Endothelial cell of umbilical vein (primary cell): ENCODE results near the gene ACTL7A. TPM values are rescaled to one million over a fixed set of nuclear protein-coding genes. Genes with fewer than 3 reads are reported as not detected.

Experiments
- BruUV-seq: library from RNA; stranded (reverse); fragments of 400-500 nt; replicated peaks from 2 replicates; lab custom pipeline; 2021; lab: Mats Ljungman, UMichigan
- CTCF ChIA-PET: fragments of 300-600, 350-600 bp; sonication (Branson Sonifier 250); formaldehyde crosslinking; loops from one replicate; lab custom pipeline; 2021; ENCODE audit warnings: antibody characterized with exemption, inconsistent platforms; lab: Charles Lee
- POLR2A ChIA-PET: fragments of 300-600, 350-600 bp; sonication (Branson Sonifier 250); formaldehyde crosslinking; loops from one replicate; lab custom pipeline; 2021; ENCODE audit warnings: antibody characterized with exemption, inconsistent platforms; lab: Charles Lee
- DNase-seq: peaks from one replicate; pipeline ENCODE4 v3.0.0-alpha.2; 2011; ENCODE audit warnings: low read depth, low spot score
- FAIRE-seq: peaks from 2 replicates; lab custom pipeline; 2011; peaks lifted over from hg19 to GRCh38; lab: Jason Lieb, UNC
- H2AFZ ChIP-seq: 2 replicates; pipeline ENCODE4 v1.6.0; 2012; ENCODE audit warnings: low read depth, low read length, control low read depth, inconsistent platforms
- H3K27ac ChIP-seq: 2 replicates; pipeline ENCODE4 v1.5.1; 2011; ENCODE audit warnings: low read depth, mild to moderate bottlenecking, control low read depth, low read length, moderate library complexity; ENCODE audit not compliant: insufficient read depth
- H3K27me3 ChIP-seq, 2 experiments: 2 replicates each; pipeline versions ENCODE4 v1.6.0 to v1.6.1; 2011; ENCODE audit warnings: low read length in 2 of 2, mixed read lengths in 1 of 2; ENCODE audit not compliant: control insufficient read depth in 2 of 2, insufficient read depth in 2 of 2
- H3K36me3 ChIP-seq, 2 experiments: 2 replicates in 1 of 2; 3 replicates in 1 of 2; pipeline ENCODE4 v1.5.1; 2011; ENCODE audit warnings: low read length in 2 of 2, mild to moderate bottlenecking in 1 of 2, moderate library complexity in 1 of 2; ENCODE audit not compliant: control insufficient read depth in 2 of 2, insufficient read depth in 2 of 2; ENCODE audit errors: extremely low read depth in 1 of 2
- H3K4me1 ChIP-seq: 3 replicates; pipeline ENCODE4 v1.5.1; 2011; ENCODE audit warnings: mild to moderate bottlenecking, low read length; ENCODE audit not compliant: control insufficient read depth, insufficient read depth; ENCODE audit errors: extremely low read depth
- H3K4me2 ChIP-seq: 2 replicates; pipeline ENCODE4 v1.6.1; 2011; ENCODE audit warnings: low read length, control low read depth, mixed read lengths; ENCODE audit not compliant: insufficient read depth
- H3K4me3 ChIP-seq, 3 experiments: fragments of 200-600 bp in 1 of 3; sonication (generic), shearing (Covaris generic) in 1 of 3; replicated peaks in 1 of 3; 2 replicates each; pipeline ENCODE4 v1.5.1; 2011 to 2016; ENCODE audit warnings: control low read depth in 3 of 3, low read length in 3 of 3, mild to moderate bottlenecking in 2 of 3, inconsistent platforms in 1 of 3, low read depth in 1 of 3, moderate library complexity in 1 of 3; ENCODE audit not compliant: insufficient read depth in 1 of 3
- H3K79me2 ChIP-seq: 2 replicates; pipeline ENCODE4 v1.6.0; 2012; ENCODE audit warnings: low read length, inconsistent platforms; ENCODE audit not compliant: control insufficient read depth, insufficient read depth
- H3K9ac ChIP-seq: replicated peaks from 2 replicates; pipeline ENCODE3; 2011; ENCODE audit warnings: low read length, control low read depth; ENCODE audit not compliant: insufficient read depth; ENCODE audit errors: extremely low read depth
- H3K9me1 ChIP-seq: replicated peaks from 3 replicates; pipeline ENCODE4 v1.6.0; 2011; ENCODE audit warnings: mild to moderate bottlenecking, low read length; ENCODE audit not compliant: control insufficient read depth, insufficient read depth; ENCODE audit errors: extremely low read depth
- H3K9me3 ChIP-seq: replicated peaks from 2 replicates; pipeline ENCODE4 v1.5.1; 2012; ENCODE audit warnings: low read length, inconsistent platforms; ENCODE audit not compliant: control insufficient read depth, insufficient read depth
- H4K20me1 ChIP-seq: replicated peaks from 2 replicates; pipeline ENCODE3; 2011; ENCODE audit warnings: mild to moderate bottlenecking, low read length; ENCODE audit not compliant: control insufficient read depth, insufficient read depth; ENCODE audit errors: extremely low read depth
- CTCF ChIP-seq, 2 donors: IDR thresholded peaks; 1 replicate in 1 of 2; 2 replicates in 1 of 2; pipeline ENCODE4 v1.5.1; 2011; ENCODE audit warnings: low read length in 2 of 2, mild to moderate bottlenecking in 2 of 2, moderate library complexity in 2 of 2, control low read depth in 1 of 2, inconsistent platforms in 1 of 2, low read depth in 1 of 2; ENCODE audit not compliant: insufficient read depth in 1 of 2; ENCODE audit errors: extremely low read depth in 1 of 2
- EZH2 ChIP-seq: IDR thresholded peaks from 2 replicates; pipeline ENCODE4 v1.6.1; 2012; ENCODE audit warnings: borderline replicate concordance, low read depth, mild to moderate bottlenecking, moderate library complexity, low read length, inconsistent platforms; ENCODE audit not compliant: severe bottlenecking
- FOS ChIP-seq: IDR thresholded peaks from 2 replicates; pipeline ENCODE4 v1.6.1; 2011; ENCODE audit warnings: mild to moderate bottlenecking, low read length, moderate library complexity, borderline replicate concordance; ENCODE audit not compliant: insufficient read depth
- GATA2 ChIP-seq: IDR thresholded peaks from 2 replicates; pipeline ENCODE4 v1.7.0; 2011; ENCODE audit warnings: low read depth, mild to moderate bottlenecking, moderate library complexity, mixed read lengths, low read length; ENCODE audit not compliant: insufficient read length, insufficient read depth
- JUN ChIP-seq: IDR thresholded peaks from 2 replicates; pipeline ENCODE4 v1.6.1; 2011; ENCODE audit warnings: borderline replicate concordance, low read depth; ENCODE audit not compliant: insufficient read length, insufficient read depth
- MAX ChIP-seq: IDR thresholded peaks from 2 replicates; pipeline ENCODE4 v1.6.1; 2011; ENCODE audit not compliant: insufficient read depth, insufficient read length
- MYC ChIP-seq: IDR thresholded peaks from one replicate; pipeline ENCODE4 v1.6.1; 2011; ENCODE audit warnings: mild to moderate bottlenecking, low read depth, low read length
- POLR2A ChIP-seq: IDR thresholded peaks from 2 replicates; pipeline ENCODE4 v1.6.1; 2012; ENCODE audit warnings: low read depth, mild to moderate bottlenecking, control low read depth, low read length
- POLR2AphosphoS5 ChIP-seq: IDR thresholded peaks from 2 replicates; pipeline ENCODE4 v1.6.1; 2012; ENCODE audit warnings: low read depth, mild to moderate bottlenecking, control low read depth, low read length, moderate library complexity; ENCODE audit not compliant: insufficient read depth
- dilution Hi-C: fragments of 300-500 bp; cut with MboI; formaldehyde crosslinking; loops from one replicate; pipeline ENCODE4 v1.15.0; 2019; ENCODE audit warnings: low sequenced_read_pairs; ENCODE audit not compliant: extremely low pct_ligation_motif_present
- intact Hi-C: fragments of 100-400 bp; cut with micrococcal nuclease; formaldehyde crosslinking; loops from one replicate; pipeline ENCODE4 v1.10.0; 2022
- polyA plus RNA-seq, 4 experiments: library from polyadenylated mRNA; depleted of rRNA in 3 of 4; stranded (reverse) in 3 of 4; unstranded in 1 of 4; fragments of >200 nt; gene quantifications; 2 replicates each; pipeline versions ENCODE4 v1.2.1 to v1.2.3, GENCODE V29; 2011 to 2012; ENCODE audit warnings: missing spikeins in 1 of 4
- total RNA-seq: library from RNA; stranded (reverse); gene quantifications from 2 replicates; pipeline ENCODE4 v1.2.3, GENCODE V29; 2021

ACTL7A gene
- total and polyA plus RNA-seq, 2 donors (not counting 3 experiments of a cell fraction or from before 2014, with no cell fraction given), result not detected

- DNase-seq (no peak), FAIRE-seq (no peak)
- H3K27me3 ChIP-seq, result no peaks in the 10 kb centered on the region
- H3K9ac ChIP-seq, result no peak overlapping the region
- no peaks in the 10 kb centered on the region for H3K9me3 ChIP-seq
- no peak for TF ChIP-seq POLR2AphosphoS5
- no peak for TF ChIP-seq POLR2A
- no peak for TF ChIP-seq CTCF (IDR thresholded peaks at IDR 0.05; ENCODE audit: extremely low read depth in 1 of 2, insufficient read depth in 1 of 2, low read depth in 1 of 2, low read length in 2 of 2)
- TF ChIP-seq JUN, result no peak
- TF ChIP-seq FOS, result no peak
- no peak for TF ChIP-seq MAX
- no peak for TF ChIP-seq GATA2
- no peak for TF ChIP-seq EZH2
- no peak for TF ChIP-seq MYC
- H3K4me1 ChIP-seq, result peaks cover 4% of the 10 kb centered on the region
- no peak overlapping the region for H2AFZ ChIP-seq
- H4K20me1 ChIP-seq, result no peaks in the 10 kb centered on the region
- dilution Hi-C loops, result no loop called here
- H3K4me3 ChIP-seq, result no peak overlapping the region
- intact Hi-C loops, result loop anchor here (5.0 kb wide), 1 partner anchor 245 kb away; no protein-coding TSS in a partner anchor
- no peaks in the 10 kb centered on the region for H3K36me3 ChIP-seq
- H3K9me1 ChIP-seq, result no peaks in the 10 kb centered on the region
- H3K79me2 ChIP-seq, result no peaks in the 10 kb centered on the region
- POLR2A ChIA-PET, result no interaction called here
- no TSS peak for BruUV-seq
- CTCF ChIA-PET, result interaction anchor here (1.0 to 1.9 kb wide), 3 partner anchors 247 to 1347 kb away, joined by 3 to 6 read pairs (median 4); no protein-coding TSS in a partner anchor
- no peak overlapping the region for H3K4me2 ChIP-seq
- no peak overlapping the region for H3K27ac ChIP-seq
These were observed 49.6 kb upstream of the ACTL7A start for GRCh38 chr9:108812396-108813025.
